NCI-H774 (cell line): Measurements from ENCODE around the gene GTF2F2.

Experiments
- DNase-seq: peaks from one replicate; lab custom pipeline; 2025; lab: John Stamatoyannopoulos, UW

Gene GTF2F2

GRCh38 chr13:45303026-45303425 lies 182.7 kb downstream of the GTF2F2 start:
- DNase-seq: no peak

GRCh38 chr13:45303866-45304265 lies 183.6 kb downstream of the GTF2F2 start:
- no peak for DNase-seq

- DNase-seq: no peak
Measured at GRCh38 chr13:45305079-45305478, 184.8 kb downstream of the GTF2F2 start.

- DNase-seq: no peak
Measured at GRCh38 chr13:45306966-45307365, 186.7 kb downstream of the GTF2F2 start.

- peak; percentile 74 for DNase-seq
Measured at GRCh38 chr13:45310341-45311131, 190.2 kb downstream of the GTF2F2 start.

- DNase-seq: no peak
Measured at GRCh38 chr13:45314822-45315221, 194.5 kb downstream of the GTF2F2 start.

GRCh38 chr13:45315520-45316167 lies 195.3 kb downstream of the GTF2F2 start:
- no peak for DNase-seq

GRCh38 chr13:45316338-45316737 lies 196.0 kb downstream of the GTF2F2 start:
- no peak for DNase-seq

- DNase-seq: no peak
Measured at GRCh38 chr13:45316996-45317395, 196.7 kb downstream of the GTF2F2 start.

- DNase-seq: no peak
Measured at GRCh38 chr13:45320876-45321629, 200.7 kb downstream of the GTF2F2 start.

- no peak for DNase-seq
Measured at GRCh38 chr13:45325806-45326205, 205.5 kb downstream of the GTF2F2 start.

GRCh38 chr13:45327253-45327955 lies 207.1 kb downstream of the GTF2F2 start:
- DNase-seq: no peak

GRCh38 chr13:45328661-45329111 lies 208.4 kb downstream of the GTF2F2 start:
- no peak for DNase-seq

- no peak for DNase-seq
Measured at GRCh38 chr13:45331123-45331619, 210.9 kb downstream of the GTF2F2 start.

GRCh38 chr13:45331692-45332035 lies 211.4 kb downstream of the GTF2F2 start:
- DNase-seq: no peak

GRCh38 chr13:45332036-45332830 lies 211.9 kb downstream of the GTF2F2 start:
- DNase-seq: no peak

GRCh38 chr13:45332831-45333219 lies 212.5 kb downstream of the GTF2F2 start:
- DNase-seq: no peak

GRCh38 chr13:45333251-45333976 lies 213.1 kb downstream of the GTF2F2 start:
- DNase-seq: no peak
